ENCODE data around the gene TRAF3IP3.

GRCh38 chr1:209743145-209743482 lies 12.7 kb upstream of the TRAF3IP3 start:
- no peak for TF ChIP-seq SP1 (IDR thresholded peaks at IDR 0.05)
- no peak for TF ChIP-seq BHLHE40 (IDR thresholded peaks at IDR 0.05; ENCODE audit: borderline replicate concordance)
- TF ChIP-seq NFRKB (IDR thresholded peaks at IDR 0.05), result no peak
- no peak for TF ChIP-seq FOXK2 (IDR thresholded peaks at IDR 0.05)
- no peak for TF ChIP-seq ZNF384 (IDR thresholded peaks at IDR 0.05)
- no peak for TF ChIP-seq LEF1 (IDR thresholded peaks at IDR 0.05; ENCODE audit: borderline replicate concordance)
